GM19455 (cell line): ENCODE measurements around the gene FOXP1.

Source experiments
- ATAC-seq: cut with Tn5 transposase; IDR thresholded peaks from one replicate; pipeline ENCODE4 v1.9.1; 2021; ENCODE audit not compliant: unreplicated experiment

FOXP1 gene

GRCh38 chr3:71140477-71140876, 443.1 kb downstream of the FOXP1 start:
- ATAC-seq = no peak

- no peak for ATAC-seq
Observed at GRCh38 chr3:71139496-71139895, 444.0 kb downstream of the FOXP1 start.

GRCh38 chr3:71138410-71138809, 445.1 kb downstream of the FOXP1 start:
- ATAC-seq = no peak

GRCh38 chr3:71136276-71136675, 447.3 kb downstream of the FOXP1 start:
- ATAC-seq = no peak

- ATAC-seq = no peak
Observed at GRCh38 chr3:71135373-71136088, 448.0 kb downstream of the FOXP1 start.

- no peak for ATAC-seq
Observed at GRCh38 chr3:71134521-71134920, 449.0 kb downstream of the FOXP1 start.

- ATAC-seq = no peak
Observed at GRCh38 chr3:71133865-71134264, 449.7 kb downstream of the FOXP1 start.

GRCh38 chr3:71132995-71133730, 450.4 kb downstream of the FOXP1 start:
- no peak for ATAC-seq

GRCh38 chr3:71131375-71132314, 451.9 kb downstream of the FOXP1 start:
- no peak for ATAC-seq

GRCh38 chr3:71130471-71131374, 452.8 kb downstream of the FOXP1 start:
- no peak for ATAC-seq

- no peak for ATAC-seq
Observed at GRCh38 chr3:71129611-71130431, 453.7 kb downstream of the FOXP1 start.

- ATAC-seq = no peak
Observed at GRCh38 chr3:71128961-71129360, 454.6 kb downstream of the FOXP1 start.

- no peak for ATAC-seq
Observed at GRCh38 chr3:71127844-71128243, 455.7 kb downstream of the FOXP1 start.

GRCh38 chr3:71127052-71127831, 456.3 kb downstream of the FOXP1 start:
- ATAC-seq = no peak

- ATAC-seq = no peak
Observed at GRCh38 chr3:71125738-71126137, 457.8 kb downstream of the FOXP1 start.

- no peak for ATAC-seq
Observed at GRCh38 chr3:71124048-71124447, 459.5 kb downstream of the FOXP1 start.

- no peak for ATAC-seq
Observed at GRCh38 chr3:71122641-71123040, 460.9 kb downstream of the FOXP1 start.

- ATAC-seq = no peak
Observed at GRCh38 chr3:71121429-71122167, 461.9 kb downstream of the FOXP1 start.
